ENCODE results near the gene HGF. TPM values are rescaled to one million over a fixed set of nuclear protein-coding genes. Genes with fewer than 3 reads are reported as not detected.

Gene HGF
- polyA plus RNA-seq, 1 experiment: 129 TPM

DNA sequence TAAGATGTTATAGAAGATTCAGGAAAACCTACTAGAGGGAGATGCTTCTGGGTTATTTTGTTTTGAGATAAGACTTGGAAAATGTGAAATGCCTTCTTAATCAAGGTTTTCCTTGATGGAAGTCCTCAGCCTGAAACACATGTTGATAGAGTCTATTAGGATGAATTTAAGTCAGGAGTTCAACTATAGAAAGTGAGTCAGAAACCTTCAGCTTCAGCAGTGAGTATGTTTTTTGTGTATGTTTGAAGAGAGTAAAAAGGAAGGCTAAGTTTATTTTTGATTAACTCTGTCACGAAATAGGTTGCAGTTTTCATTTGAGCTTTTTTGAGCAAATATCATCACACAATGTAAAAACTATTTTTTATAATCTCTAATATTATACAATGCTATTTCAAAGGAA is 114.6 kb downstream of the HGF start:
- Histone ChIP-seq H3K9me3 (ENCODE audit: control insufficient read depth, insufficient read depth, low read length) (peaks cover 12% of the 10 kb centered on the region), H3K27ac (ENCODE audit: low read depth, low read length) (no peak overlapping the region), H3K27me3 (ENCODE audit: control insufficient read depth, insufficient read depth, low read length) (no peaks in the 10 kb centered on the region), H3K4me3 (ENCODE audit: low read depth, low read length) (no peak overlapping the region)
- ChIA-PET CTCF (no interaction called here), POLR2A (no interaction called here)
- no peak for TF ChIP-seq CTCF (IDR thresholded peaks at IDR 0.05; ENCODE audit: low read depth, low read length)
- no peak for DNase-seq (ENCODE audit: low read depth, low spot score)

DNA sequence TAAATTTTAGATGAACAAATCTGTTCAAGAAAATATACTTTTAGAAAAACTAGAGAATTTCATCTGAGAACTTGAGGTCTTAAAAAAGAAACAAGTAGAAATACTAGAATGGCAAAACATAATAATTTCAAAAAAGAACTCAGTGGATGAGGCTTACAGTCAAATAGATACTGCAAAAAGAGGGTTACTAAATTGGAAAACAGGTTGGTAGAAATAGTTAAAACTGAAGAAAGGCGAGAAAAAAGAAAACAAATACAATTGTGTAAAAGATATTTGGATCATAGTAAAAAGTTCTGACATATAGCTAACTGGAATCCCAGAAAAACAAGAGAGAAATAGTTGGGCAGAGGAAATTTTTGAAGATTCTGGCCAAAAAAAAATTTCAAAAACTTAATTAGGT is 117.6 kb downstream of the HGF start:
- ChIA-PET POLR2A (no interaction called here), CTCF (no interaction called here)
- no peak for TF ChIP-seq CTCF (IDR thresholded peaks at IDR 0.05; ENCODE audit: low read depth, low read length)
- Histone ChIP-seq H3K9me3 (ENCODE audit: control insufficient read depth, insufficient read depth, low read length) (peaks cover 7% of the 10 kb centered on the region), H3K27ac (ENCODE audit: low read depth, low read length) (no peak overlapping the region), H3K4me3 (ENCODE audit: low read depth, low read length) (no peak overlapping the region), H3K27me3 (ENCODE audit: control insufficient read depth, insufficient read depth, low read length) (no peaks in the 10 kb centered on the region)
- no peak for DNase-seq (ENCODE audit: low read depth, low spot score)
